Measurements from ENCODE around the gene RPL7A.

- TF ChIP-seq CTCF (IDR thresholded peaks at IDR 0.05; ENCODE audit: insufficient read depth, low read length), result no peak
- TF ChIP-seq GABPA (IDR thresholded peaks at IDR 0.05; ENCODE audit: low read depth), result no peak
- no peak for TF ChIP-seq REST (IDR thresholded peaks at IDR 0.05; ENCODE audit: insufficient replicate concordance, low read depth)
These were observed 42.3 kb upstream of the RPL7A start for GRCh38 chr9:133305731-133306130.
